ENCODE measurements around the gene WDR93. TPM values are rescaled to one million over a fixed set of nuclear protein-coding genes. Genes with fewer than 3 reads are reported as not detected.
A peak's percentile ranks its signal among the peaks of the same experiment; 100 is the strongest.

The WDR93 gene
- total RNA-seq, 1 experiment from 2014 or later = not detected

GRCh38 chr15:89780601-89781000, 90.0 kb downstream of the WDR93 start:
- H2BK5ac ChIP-seq (ENCODE audit: insufficient read length, low read length) = no peak overlapping the region
- Mint-ChIP-seq H3K4me3 (no peak overlapping the region), H3K9me3 (no peaks in the 10 kb centered on the region), H3K27me3 (ENCODE audit: low read depth) (peaks cover 63% of the 10 kb centered on the region), H3K36me3 (ENCODE audit: insufficient read depth in 1 of 3, low read depth in 3 of 3) (no peaks in the 10 kb centered on the region), H3K4me1 (peaks cover 21 to 27% of the 10 kb centered on the region in 2 experiments), H3K27ac (no peak overlapping the region)
- H4K20me1 ChIP-seq (ENCODE audit: control insufficient read depth, insufficient read depth, insufficient read length) = no peaks in the 10 kb centered on the region
- H2AK5ac ChIP-seq (ENCODE audit: insufficient read length, low read length) = no peak overlapping the region
- peaks cover 4% of the 10 kb centered on the region for H3K23me2 ChIP-seq (ENCODE audit: insufficient read length, low read depth, low read length, poor library complexity, severe bottlenecking)
- H3K56ac ChIP-seq (ENCODE audit: insufficient read length, low read depth, low read length) = no peak overlapping the region
- H3K79me1 ChIP-seq (ENCODE audit: insufficient read depth, low read depth, low read length, poor library complexity, severe bottlenecking) = no peaks in the 10 kb centered on the region
- WGBS (ENCODE audit: extremely low coverage, insufficient read length, low lambda C conversion rate) = no CpG with 5 or more reads among the region's 6 CpGs
- no peak overlapping the region for H3K4me2 ChIP-seq (ENCODE audit: insufficient read depth, insufficient read length, low read length)
- no peak overlapping the region for H3K9ac ChIP-seq (ENCODE audit: extremely low read depth, insufficient read length, low read length)
- peaks cover 5% of the 10 kb centered on the region; the same call in 1 of the 2 replicates for H3K27me3 ChIP-seq (ENCODE audit: insufficient read depth, low read length)
- no peak overlapping the region for H3K23ac ChIP-seq (ENCODE audit: insufficient read length, low read depth, low read length)
- no peak overlapping the region for H2BK120ac ChIP-seq (ENCODE audit: low read depth, low read length, poor library complexity, severe bottlenecking)
- no peak overlapping the region for H4K5ac ChIP-seq (ENCODE audit: insufficient read length, low read depth, low read length)
- no peaks in the 10 kb centered on the region for H3K9me3 ChIP-seq (ENCODE audit: control insufficient read depth, low read depth, low read length)
- H3K4me1 ChIP-seq (ENCODE audit: insufficient read depth, low read length) = peaks cover 6% of the 10 kb centered on the region
- H2AFZ ChIP-seq (ENCODE audit: low read length) = no peak overlapping the region
- no peak for DNase-seq
- no peak overlapping the region for H3K4ac ChIP-seq (ENCODE audit: low read depth, low read length)
- H3T11ph ChIP-seq (ENCODE audit: low read length) = no peak overlapping the region
- H3K14ac ChIP-seq (ENCODE audit: insufficient read depth, low read length) = no peak overlapping the region
- no peak overlapping the region for H3K18ac ChIP-seq (ENCODE audit: insufficient read length, low read depth, low read length)
- TF ChIP-seq, protein P1, sequence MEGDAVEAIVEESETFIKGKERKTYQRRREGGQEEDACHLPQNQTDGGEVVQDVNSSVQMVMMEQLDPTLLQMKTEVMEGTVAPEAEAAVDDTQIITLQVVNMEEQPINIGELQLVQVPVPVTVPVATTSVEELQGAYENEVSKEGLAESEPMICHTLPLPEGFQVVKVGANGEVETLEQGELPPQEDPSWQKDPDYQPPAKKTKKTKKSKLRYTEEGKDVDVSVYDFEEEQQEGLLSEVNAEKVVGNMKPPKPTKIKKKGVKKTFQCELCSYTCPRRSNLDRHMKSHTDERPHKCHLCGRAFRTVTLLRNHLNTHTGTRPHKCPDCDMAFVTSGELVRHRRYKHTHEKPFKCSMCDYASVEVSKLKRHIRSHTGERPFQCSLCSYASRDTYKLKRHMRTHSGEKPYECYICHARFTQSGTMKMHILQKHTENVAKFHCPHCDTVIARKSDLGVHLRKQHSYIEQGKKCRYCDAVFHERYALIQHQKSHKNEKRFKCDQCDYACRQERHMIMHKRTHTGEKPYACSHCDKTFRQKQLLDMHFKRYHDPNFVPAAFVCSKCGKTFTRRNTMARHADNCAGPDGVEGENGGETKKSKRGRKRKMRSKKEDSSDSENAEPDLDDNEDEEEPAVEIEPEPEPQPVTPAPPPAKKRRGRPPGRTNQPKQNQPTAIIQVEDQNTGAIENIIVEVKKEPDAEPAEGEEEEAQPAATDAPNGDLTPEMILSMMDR (conservative IDR thresholded peaks at IDR 0.05) = no peak
- H2BK12ac ChIP-seq (ENCODE audit: insufficient read length, low read depth, low read length) = no peak overlapping the region
- H3K27ac ChIP-seq (ENCODE audit: insufficient read length, low read depth, low read length) = no peak overlapping the region
- peak overlapping the region; percentile 31 for H4K91ac ChIP-seq (ENCODE audit: insufficient read length, low read depth, low read length)
- no peak overlapping the region for H2BK20ac ChIP-seq (ENCODE audit: low read depth, low read length, poor library complexity, severe bottlenecking)
- no peak overlapping the region for H2BK15ac ChIP-seq (ENCODE audit: low read depth, low read length)
- no peaks in the 10 kb centered on the region for H3K79me2 ChIP-seq (ENCODE audit: insufficient read depth, low read length)
- no peak overlapping the region for H4K8ac ChIP-seq (replicated peaks; ENCODE audit: insufficient read length, low read depth, low read length)
